ENCODE measurements around the gene NIPA2. TPM values are rescaled to one million over a fixed set of nuclear protein-coding genes. Genes with fewer than 3 reads are reported as not detected.
A peak's percentile ranks its signal among the peaks of the same experiment; 100 is the strongest.

The NIPA2 gene
- total RNA-seq, 1 donor from 2014 or later = 81.0 TPM

- H3K4me1 Mint-ChIP-seq (ENCODE audit: unreplicated experiment) = peaks cover 9% of the 10 kb centered on the region
- no peak for DNase-seq (ENCODE audit: low spot score)
- peaks cover 2% of the 10 kb centered on the region for H3K27me3 Mint-ChIP-seq (ENCODE audit: unreplicated experiment)
- no peak overlapping the region for H3K27ac Mint-ChIP-seq (ENCODE audit: unreplicated experiment)
- TF ChIP-seq CTCF (IDR thresholded peaks at IDR 0.05; ENCODE audit: unreplicated experiment) = no peak
- H3K9me3 Mint-ChIP-seq (ENCODE audit: unreplicated experiment) = no peaks in the 10 kb centered on the region
- no peak overlapping the region for H3K4me3 Mint-ChIP-seq (ENCODE audit: unreplicated experiment)
- H3K36me3 Mint-ChIP-seq (ENCODE audit: low read depth, unreplicated experiment) = peaks cover 48% of the 10 kb centered on the region
Observed at GRCh38 chr15:22868928-22869327, 30.5 kb downstream of the NIPA2 start.

GRCh38 chr15:22869856-22870255, 31.4 kb downstream of the NIPA2 start:
- no peak for DNase-seq (ENCODE audit: low spot score)
- H3K36me3 Mint-ChIP-seq (ENCODE audit: low read depth, unreplicated experiment) = peaks cover 49% of the 10 kb centered on the region
- H3K27ac Mint-ChIP-seq (ENCODE audit: unreplicated experiment) = no peak overlapping the region
- peaks cover 2% of the 10 kb centered on the region for H3K27me3 Mint-ChIP-seq (ENCODE audit: unreplicated experiment)
- TF ChIP-seq CTCF (IDR thresholded peaks at IDR 0.05; ENCODE audit: unreplicated experiment) = no peak
- H3K9me3 Mint-ChIP-seq (ENCODE audit: unreplicated experiment) = no peaks in the 10 kb centered on the region
- H3K4me3 Mint-ChIP-seq (ENCODE audit: unreplicated experiment) = no peak overlapping the region
- H3K4me1 Mint-ChIP-seq (ENCODE audit: unreplicated experiment) = peaks cover 9% of the 10 kb centered on the region

GRCh38 chr15:22870865-22871264, 32.4 kb downstream of the NIPA2 start:
- H3K36me3 Mint-ChIP-seq (ENCODE audit: low read depth, unreplicated experiment) = peaks cover 46% of the 10 kb centered on the region
- no peak for TF ChIP-seq CTCF (IDR thresholded peaks at IDR 0.05; ENCODE audit: unreplicated experiment)
- no peak overlapping the region for H3K27ac Mint-ChIP-seq (ENCODE audit: unreplicated experiment)
- H3K4me3 Mint-ChIP-seq (ENCODE audit: unreplicated experiment) = no peak overlapping the region
- no peak for DNase-seq (ENCODE audit: low spot score)
- H3K9me3 Mint-ChIP-seq (ENCODE audit: unreplicated experiment) = no peaks in the 10 kb centered on the region
- H3K27me3 Mint-ChIP-seq (ENCODE audit: unreplicated experiment) = peaks cover 2% of the 10 kb centered on the region
- peaks cover 9% of the 10 kb centered on the region for H3K4me1 Mint-ChIP-seq (ENCODE audit: unreplicated experiment)

- peaks cover 9% of the 10 kb centered on the region for H3K4me1 Mint-ChIP-seq (ENCODE audit: unreplicated experiment)
- peaks cover 4% of the 10 kb centered on the region for H3K27me3 Mint-ChIP-seq (ENCODE audit: unreplicated experiment)
- DNase-seq (ENCODE audit: low spot score) = no peak
- no peaks in the 10 kb centered on the region for H3K9me3 Mint-ChIP-seq (ENCODE audit: unreplicated experiment)
- peak overlapping the region; percentile 67 for H3K4me3 Mint-ChIP-seq (ENCODE audit: unreplicated experiment)
- no peak overlapping the region for H3K27ac Mint-ChIP-seq (ENCODE audit: unreplicated experiment)
- TF ChIP-seq CTCF (IDR thresholded peaks at IDR 0.05; ENCODE audit: unreplicated experiment) = no peak
- peaks cover 46% of the 10 kb centered on the region for H3K36me3 Mint-ChIP-seq (ENCODE audit: low read depth, unreplicated experiment)
Observed at GRCh38 chr15:22871481-22872086, 33.1 kb downstream of the NIPA2 start.

GRCh38 chr15:22872936-22873701, 34.7 kb downstream of the NIPA2 start:
- H3K4me1 Mint-ChIP-seq (ENCODE audit: unreplicated experiment) = peaks cover 9% of the 10 kb centered on the region
- H3K4me3 Mint-ChIP-seq (ENCODE audit: unreplicated experiment) = no peak overlapping the region
- DNase-seq (ENCODE audit: low spot score) = peak; percentile 27
- no peak for TF ChIP-seq CTCF (IDR thresholded peaks at IDR 0.05; ENCODE audit: unreplicated experiment)
- peak overlapping the region; percentile 59 for H3K27ac Mint-ChIP-seq (ENCODE audit: unreplicated experiment)
- H3K36me3 Mint-ChIP-seq (ENCODE audit: low read depth, unreplicated experiment) = peaks cover 50% of the 10 kb centered on the region
- H3K27me3 Mint-ChIP-seq (ENCODE audit: unreplicated experiment) = peaks cover 4% of the 10 kb centered on the region
- no peaks in the 10 kb centered on the region for H3K9me3 Mint-ChIP-seq (ENCODE audit: unreplicated experiment)
